Activated gamma-delta T cell (primary cell): ENCODE measurements around the gene PCDH19.
A peak's percentile ranks its signal among the peaks of the same experiment; 100 is the strongest.
"Not testable (repeated sequence)": the region's sequence is repeated elsewhere in the genome, so short reads cannot be mapped to it uniquely, and the experiment has no call there.

Experiments
- DNase-seq: peaks from one replicate; lab custom pipeline; 2025; lab: John Stamatoyannopoulos, UW
- total RNA-seq, 2 donors: gene quantifications; one replicate each; lab custom pipeline; 2026; lab: John Stamatoyannopoulos, UW

PCDH19 gene
- total RNA-seq = 0 to 0.09 reads per million in 2 donors

- no peak for DNase-seq
Observed at GRCh38 chrX:100409610-100410590, at the start of gene PCDH19. TSS of gene PCDH19 (minus strand) at chrX:100410273. CDS start at chrX:100408597, 1,676 bp downstream.

GRCh38 chrX:100449696-100450608, 39.9 kb upstream of the PCDH19 start:
- no peak for DNase-seq

- no peak for DNase-seq
Observed at GRCh38 chrX:100447655-100448397, 37.8 kb upstream of the PCDH19 start.

- DNase-seq = no peak
Observed at GRCh38 chrX:100445593-100445992, 35.5 kb upstream of the PCDH19 start.

GRCh38 chrX:100441321-100441720, 31.2 kb upstream of the PCDH19 start:
- not testable (repeated sequence) for DNase-seq

- no peak for DNase-seq
Observed at GRCh38 chrX:100440006-100440405, 29.9 kb upstream of the PCDH19 start.

GRCh38 chrX:100435726-100436125, 25.7 kb upstream of the PCDH19 start:
- DNase-seq = no peak

GRCh38 chrX:100424012-100424411, 13.9 kb upstream of the PCDH19 start:
- DNase-seq = no peak

GRCh38 chrX:100418556-100418955, 8.5 kb upstream of the PCDH19 start:
- DNase-seq = no peak

- DNase-seq = no peak
Observed at GRCh38 chrX:100417681-100418080, 7.6 kb upstream of the PCDH19 start.

GRCh38 chrX:100413229-100413628, 3.2 kb upstream of the PCDH19 start:
- no peak for DNase-seq

- no peak for DNase-seq
Observed at GRCh38 chrX:100411802-100412715, 2.0 kb upstream of the PCDH19 start.

GRCh38 chrX:100410901-100411801, 1.1 kb upstream of the PCDH19 start:
- DNase-seq = peak; percentile 11

GRCh38 chrX:100408713-100409609, 1.1 kb downstream of the PCDH19 start:
- peak; percentile 10 for DNase-seq

GRCh38 chrX:100407784-100408712, 2.0 kb downstream of the PCDH19 start:
- DNase-seq = no peak

- no peak for DNase-seq
Observed at GRCh38 chrX:100407147-100407783, 2.8 kb downstream of the PCDH19 start.

GRCh38 chrX:100405424-100405823, 4.6 kb downstream of the PCDH19 start:
- DNase-seq = no peak
